ENCODE data around the gene SIGLEC8.
"Not testable (repeated sequence)": the region's sequence is repeated elsewhere in the genome, so short reads cannot be mapped to it uniquely, and the experiment has no call there.

The SIGLEC8 gene

DNA sequence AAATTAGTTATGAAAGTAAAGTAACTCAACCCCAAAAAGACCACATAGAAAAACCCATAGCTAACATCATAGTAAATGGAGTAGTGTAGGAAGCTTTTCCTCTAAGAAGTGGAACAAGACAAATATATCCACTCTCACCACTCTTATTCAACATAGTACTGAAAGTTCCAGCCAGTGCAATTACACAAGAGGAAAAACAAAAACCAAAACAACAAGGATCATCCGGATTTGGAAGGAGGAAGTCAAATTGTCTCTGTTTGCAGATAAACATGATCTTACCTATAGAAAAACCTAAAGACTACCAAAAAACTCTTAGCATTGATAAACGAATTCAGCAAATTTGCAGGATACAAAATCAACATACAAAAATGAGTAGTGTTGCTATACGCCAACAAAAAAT lies 8.5 kb upstream of the SIGLEC8 start:
- Histone ChIP-seq H4K12ac (ENCODE audit: low read depth, low read length) (no peak overlapping the region), H3K79me2 (ENCODE audit: control insufficient read depth, insufficient read depth, low read length, poor library complexity) (no peaks in the 10 kb centered on the region), H3K27ac (ENCODE audit: low read depth, low read length) (no peak overlapping the region), H3K9me3 (ENCODE audit: insufficient read depth, low read depth, low read length) (peaks cover 6% of the 10 kb centered on the region), H3K23ac (ENCODE audit: low read length) (no peak overlapping the region), H2BK5ac (ENCODE audit: low read depth, low read length, poor library complexity) (no peak overlapping the region), H3K4me1 (ENCODE audit: control insufficient read depth in 1 of 2, insufficient read depth in 2 of 2, low read length in 2 of 2) (no peaks in the 10 kb centered on the region), H2AFZ (ENCODE audit: insufficient read depth, low read length, poor library complexity) (no peak overlapping the region), H4K8ac (ENCODE audit: low read depth, low read length) (no peak overlapping the region), H3K36me3 (ENCODE audit: control insufficient read depth in 1 of 2, insufficient read depth in 2 of 2, low read length in 2 of 2) (no peaks in the 10 kb centered on the region), H3K14ac (ENCODE audit: low read length) (no peak overlapping the region), H3K27me3 (ENCODE audit: insufficient read depth, low read length) (no peaks in the 10 kb centered on the region), H2AK5ac (ENCODE audit: low read length) (no peak overlapping the region), H3K9ac (ENCODE audit: low read length) (no peak overlapping the region), H3K4ac (ENCODE audit: low read depth, low read length) (no peak overlapping the region), H3K18ac (ENCODE audit: low read length) (no peak overlapping the region), H2BK12ac (ENCODE audit: low read length) (no peak overlapping the region), H3K4me2 (ENCODE audit: low read length) (no peak overlapping the region), H2BK120ac (ENCODE audit: insufficient read depth, low read length, poor library complexity) (no peak overlapping the region), H4K91ac (ENCODE audit: low read depth, low read length) (no peak overlapping the region), H3K79me1 (ENCODE audit: low read length) (no peaks in the 10 kb centered on the region), H3K4me3 (ENCODE audit: low read depth, low read length) (no peak overlapping the region)
- no CpG with 5 or more reads among the region's 3 CpGs for WGBS (ENCODE audit: extremely low coverage, insufficient coverage, insufficient read length)
- no peak for DNase-seq

DNA sequence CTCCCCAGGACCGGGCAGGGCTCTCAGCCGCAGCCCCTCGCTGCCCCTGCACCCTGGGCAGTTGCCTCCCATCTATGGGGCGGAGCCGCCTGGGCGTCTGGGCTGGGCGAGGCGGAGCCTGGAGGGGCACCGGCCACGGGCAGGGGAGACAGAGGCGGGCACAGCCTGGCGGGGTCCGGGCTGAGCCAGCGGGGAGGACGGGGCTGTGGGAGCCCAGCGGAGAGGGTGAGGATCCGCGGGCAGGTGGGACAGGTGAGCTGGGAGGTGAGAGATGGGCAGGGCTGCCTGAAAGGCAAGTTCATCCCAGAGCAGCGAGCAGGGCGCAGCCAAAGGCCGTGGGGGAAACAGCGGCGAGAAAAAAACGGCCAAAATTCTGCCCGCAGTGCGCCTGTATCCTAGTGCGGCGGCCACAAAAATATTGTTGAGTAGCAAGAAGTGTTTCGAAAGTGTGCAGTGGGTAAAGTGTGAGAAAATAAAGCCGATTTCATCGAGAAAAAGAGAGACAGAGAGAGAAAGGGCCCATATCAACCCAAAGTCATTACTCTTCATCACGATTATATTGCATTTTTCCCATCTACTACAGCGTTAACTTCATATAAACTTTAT lies 5.8 kb upstream of the SIGLEC8 start:
- H2AK5ac ChIP-seq (ENCODE audit: low read length); DNase-seq; H3K27ac ChIP-seq (ENCODE audit: low read depth, low read length); H3K4me2 ChIP-seq (ENCODE audit: low read length); H4K12ac ChIP-seq (ENCODE audit: low read depth, low read length); H4K8ac ChIP-seq (ENCODE audit: low read depth, low read length); H3K9ac ChIP-seq (ENCODE audit: low read length); H3K27me3 ChIP-seq (ENCODE audit: insufficient read depth, low read length); H3K14ac ChIP-seq (ENCODE audit: low read length); H3K23ac ChIP-seq (ENCODE audit: low read length); H2BK12ac ChIP-seq (ENCODE audit: low read length); H3K18ac ChIP-seq (ENCODE audit: low read length); H4K91ac ChIP-seq (ENCODE audit: low read depth, low read length); H3K36me3 ChIP-seq (ENCODE audit: control insufficient read depth in 1 of 2, insufficient read depth in 2 of 2, low read length in 2 of 2); H3K4me3 ChIP-seq (ENCODE audit: low read depth, low read length); H3K79me1 ChIP-seq (ENCODE audit: low read length); H2BK5ac ChIP-seq (ENCODE audit: low read depth, low read length, poor library complexity); H3K4me1 ChIP-seq (ENCODE audit: control insufficient read depth in 1 of 2, insufficient read depth in 2 of 2, low read length in 2 of 2); H3K4ac ChIP-seq (ENCODE audit: low read depth, low read length); H3K79me2 ChIP-seq (ENCODE audit: control insufficient read depth, insufficient read depth, low read length, poor library complexity); H2AFZ ChIP-seq (ENCODE audit: insufficient read depth, low read length, poor library complexity); H2BK120ac ChIP-seq (ENCODE audit: insufficient read depth, low read length, poor library complexity): not testable (repeated sequence)
- peaks cover 12% of the 10 kb centered on the region for H3K9me3 ChIP-seq (ENCODE audit: insufficient read depth, low read depth, low read length)
- WGBS (ENCODE audit: extremely low coverage, insufficient coverage, insufficient read length): no CpG with 5 or more reads among the region's 33 CpGs

DNA sequence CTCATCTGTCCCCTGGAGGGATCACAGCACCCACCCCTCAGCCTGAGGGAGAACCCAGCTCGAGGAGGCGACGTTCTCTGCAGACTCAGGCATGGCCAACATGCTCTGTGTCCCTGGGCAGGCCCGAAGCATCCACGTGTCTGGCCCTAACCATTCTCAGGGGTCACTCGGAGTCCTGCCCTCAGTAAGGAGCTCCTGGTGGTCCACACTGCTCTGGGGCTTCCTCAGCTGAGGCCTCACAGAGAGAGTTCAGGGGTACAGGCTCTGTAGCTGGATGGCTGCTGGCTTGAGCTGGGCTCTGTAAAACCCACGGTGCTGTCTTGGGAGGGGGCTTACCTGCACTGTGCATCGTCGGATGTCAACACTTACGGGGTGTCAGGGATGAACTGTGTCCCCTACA lies 4.4 kb upstream of the SIGLEC8 start:
- Histone ChIP-seq H3K4me2 (ENCODE audit: low read length) (no peak overlapping the region), H3K4me3 (ENCODE audit: low read depth, low read length) (no peak overlapping the region), H3K36me3 (ENCODE audit: control insufficient read depth in 1 of 2, insufficient read depth in 2 of 2, low read length in 2 of 2) (no peaks in the 10 kb centered on the region), H3K9me3 (ENCODE audit: insufficient read depth, low read depth, low read length) (peaks cover 17% of the 10 kb centered on the region), H2BK5ac (ENCODE audit: low read depth, low read length, poor library complexity) (no peak overlapping the region), H4K91ac (ENCODE audit: low read depth, low read length) (no peak overlapping the region), H3K79me1 (ENCODE audit: low read length) (peaks cover 1% of the 10 kb centered on the region), H3K4ac (ENCODE audit: low read depth, low read length) (no peak overlapping the region), H3K27ac (ENCODE audit: low read depth, low read length) (no peak overlapping the region), H4K8ac (ENCODE audit: low read depth, low read length) (no peak overlapping the region), H2AK5ac (ENCODE audit: low read length) (no peak overlapping the region), H3K9ac (ENCODE audit: low read length) (no peak overlapping the region), H3K18ac (ENCODE audit: low read length) (no peak overlapping the region), H2BK12ac (ENCODE audit: low read length) (no peak overlapping the region), H2BK120ac (ENCODE audit: insufficient read depth, low read length, poor library complexity) (no peak overlapping the region), H3K14ac (ENCODE audit: low read length) (no peak overlapping the region), H3K79me2 (ENCODE audit: control insufficient read depth, insufficient read depth, low read length, poor library complexity) (no peaks in the 10 kb centered on the region), H3K4me1 (ENCODE audit: control insufficient read depth in 1 of 2, insufficient read depth in 2 of 2, low read length in 2 of 2) (no peaks in the 10 kb centered on the region), H4K12ac (ENCODE audit: low read depth, low read length) (no peak overlapping the region), H3K23ac (ENCODE audit: low read length) (no peak overlapping the region), H3K27me3 (ENCODE audit: insufficient read depth, low read length) (no peaks in the 10 kb centered on the region), H2AFZ (ENCODE audit: insufficient read depth, low read length, poor library complexity) (no peak overlapping the region)
- no peak for DNase-seq
- no CpG with 5 or more reads among the region's 10 CpGs for WGBS (ENCODE audit: extremely low coverage, insufficient coverage, insufficient read length)

DNA sequence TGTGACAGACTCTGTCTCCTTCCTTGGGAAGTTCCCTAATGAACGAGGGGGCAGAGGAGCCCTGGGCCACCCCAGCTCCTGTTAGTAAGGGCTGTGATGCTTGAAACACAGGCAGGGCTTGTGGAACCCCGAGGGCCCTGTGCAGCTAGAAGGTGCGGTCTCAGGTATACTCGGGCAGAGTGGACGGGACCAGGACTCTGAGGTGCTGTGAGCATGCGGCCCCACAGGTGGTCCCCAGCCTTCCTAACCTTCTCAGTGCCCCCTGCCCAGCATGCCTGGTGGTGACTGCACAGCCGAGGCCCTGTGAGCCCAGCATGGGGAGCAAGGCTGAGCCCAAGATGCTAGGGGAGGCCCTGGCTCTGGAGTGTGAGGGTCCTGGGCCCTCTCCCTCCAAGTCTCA lies 4.0 kb upstream of the SIGLEC8 start:
- no peak overlapping the region for H3K9ac ChIP-seq (ENCODE audit: low read length)
- no peak overlapping the region for H4K91ac ChIP-seq (ENCODE audit: low read depth, low read length)
- no CpG with 5 or more reads among the region's 7 CpGs for WGBS (ENCODE audit: extremely low coverage, insufficient coverage, insufficient read length)
- H2BK5ac ChIP-seq (ENCODE audit: low read depth, low read length, poor library complexity): no peak overlapping the region
- H3K36me3 ChIP-seq (ENCODE audit: control insufficient read depth in 1 of 2, insufficient read depth in 2 of 2, low read length in 2 of 2): no peaks in the 10 kb centered on the region
- H3K79me1 ChIP-seq (ENCODE audit: low read length): peaks cover 1% of the 10 kb centered on the region
- no peak overlapping the region for H4K12ac ChIP-seq (ENCODE audit: low read depth, low read length)
- H3K18ac ChIP-seq (ENCODE audit: low read length): no peak overlapping the region
- H3K4ac ChIP-seq (ENCODE audit: low read depth, low read length): no peak overlapping the region
- no peaks in the 10 kb centered on the region for H3K79me2 ChIP-seq (ENCODE audit: control insufficient read depth, insufficient read depth, low read length, poor library complexity)
- peaks cover 17% of the 10 kb centered on the region for H3K9me3 ChIP-seq (ENCODE audit: insufficient read depth, low read depth, low read length)
- no peak overlapping the region for H3K14ac ChIP-seq (ENCODE audit: low read length)
- no peak overlapping the region for H3K4me2 ChIP-seq (ENCODE audit: low read length)
- H2AK5ac ChIP-seq (ENCODE audit: low read length): no peak overlapping the region
- H4K8ac ChIP-seq (ENCODE audit: low read depth, low read length): no peak overlapping the region
- H3K27ac ChIP-seq (ENCODE audit: low read depth, low read length): no peak overlapping the region
- DNase-seq: no peak
- no peak overlapping the region for H2BK120ac ChIP-seq (ENCODE audit: insufficient read depth, low read length, poor library complexity)
- no peak overlapping the region for H3K4me3 ChIP-seq (ENCODE audit: low read depth, low read length)
- H2AFZ ChIP-seq (ENCODE audit: insufficient read depth, low read length, poor library complexity): no peak overlapping the region
- H3K23ac ChIP-seq (ENCODE audit: low read length): no peak overlapping the region
- no peak overlapping the region for H2BK12ac ChIP-seq (ENCODE audit: low read length)
- no peaks in the 10 kb centered on the region for H3K27me3 ChIP-seq (ENCODE audit: insufficient read depth, low read length)
- H3K4me1 ChIP-seq (ENCODE audit: control insufficient read depth in 1 of 2, insufficient read depth in 2 of 2, low read length in 2 of 2): no peaks in the 10 kb centered on the region

Data from trophoblast cell (in vitro differentiated cells and primary cell).